GM19328 (cell line): ENCODE data around the gene GULP1.
"Not testable (repeated sequence)": the region's sequence is repeated elsewhere in the genome, so short reads cannot be mapped to it uniquely, and the experiment has no call there.

ENCODE experiments used
- ATAC-seq: cut with Tn5 transposase; IDR thresholded peaks from one replicate; pipeline ENCODE4 v1.9.1; 2021; ENCODE audit warnings: mild to moderate bottlenecking, moderate library complexity; ENCODE audit not compliant: unreplicated experiment

GULP1 gene

GRCh38 chr2:188588235-188588634 is 296.6 kb downstream of the GULP1 start:
- ATAC-seq: no peak

GRCh38 chr2:188596054-188596453 is 304.4 kb downstream of the GULP1 start:
- no peak for ATAC-seq

- ATAC-seq: no peak
Measured at GRCh38 chr2:188598551-188598950, 306.9 kb downstream of the GULP1 start.

GRCh38 chr2:188599140-188599539 is 307.5 kb downstream of the GULP1 start:
- ATAC-seq: no peak

DNA sequence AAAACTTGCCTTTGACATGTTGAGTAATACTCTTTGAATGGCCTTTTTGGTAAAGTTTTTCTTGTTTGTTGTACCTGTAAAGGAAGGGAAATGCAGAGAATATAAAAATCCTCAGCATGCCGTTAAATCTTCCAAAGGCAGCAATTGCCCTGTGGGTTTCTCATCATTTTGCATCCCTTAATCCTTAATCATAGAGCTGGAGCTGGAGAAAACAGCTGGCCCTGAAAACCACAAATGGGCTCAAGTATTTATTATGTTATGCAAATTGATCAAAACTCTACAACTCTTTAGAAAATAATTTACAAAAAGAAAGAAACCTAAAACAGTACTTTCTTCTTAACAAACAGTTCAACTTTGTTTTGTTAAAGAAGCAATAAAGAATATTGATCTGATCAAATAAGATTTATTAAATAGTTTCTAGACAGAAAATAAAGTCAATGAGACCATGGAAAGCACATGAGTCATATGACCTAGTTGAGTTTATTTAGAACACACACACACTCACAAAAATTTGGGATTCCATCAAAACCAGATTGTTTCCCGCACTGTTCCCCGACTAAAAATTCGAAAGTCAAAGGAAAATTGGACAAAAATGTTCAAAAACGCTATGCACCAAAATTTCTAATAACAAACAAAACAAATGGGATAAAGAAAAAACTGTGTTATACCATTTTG is 309.0 kb downstream of the GULP1 start:
- ATAC-seq: no peak

DNA sequence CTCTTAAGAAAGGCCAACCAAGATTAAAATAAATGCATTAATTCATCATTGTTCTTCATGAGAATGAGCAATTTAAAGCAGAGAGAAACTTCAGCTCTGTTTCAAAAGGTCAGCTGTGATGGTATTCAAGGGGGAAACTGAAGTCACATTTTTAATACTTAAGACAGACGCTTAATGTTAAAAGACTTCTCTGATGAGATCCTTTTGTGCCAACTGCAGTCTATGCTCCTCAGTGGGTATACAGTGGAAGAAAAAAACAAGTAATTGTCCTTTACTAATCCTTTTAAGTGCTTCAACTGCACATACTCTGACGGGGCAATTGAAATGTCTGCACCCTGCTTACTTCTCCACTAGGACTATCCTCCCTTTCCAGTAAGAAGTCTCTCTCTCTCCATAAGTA is 309.7 kb downstream of the GULP1 start:
- ATAC-seq: no peak

- ATAC-seq: no peak
Measured at GRCh38 chr2:188601927-188602326, 310.3 kb downstream of the GULP1 start.

DNA sequence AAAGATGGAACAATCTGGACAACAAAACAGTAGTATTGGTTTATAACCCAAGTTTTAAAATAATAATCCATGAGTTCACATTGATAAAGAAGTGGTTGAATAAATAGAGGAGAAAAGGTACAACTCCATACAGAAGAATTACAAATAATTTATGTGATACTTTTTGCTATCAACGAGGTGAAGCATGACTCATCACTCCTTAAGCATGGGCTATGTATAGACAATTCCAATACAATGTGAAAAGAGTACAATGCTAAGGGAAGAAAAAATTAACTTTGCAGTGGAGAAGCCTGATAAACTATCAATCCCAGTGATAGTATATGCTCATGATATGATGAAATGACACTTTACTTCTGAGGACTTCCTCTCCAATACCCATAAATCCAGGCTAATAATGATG is 312.9 kb downstream of the GULP1 start:
- ATAC-seq: no peak

GRCh38 chr2:188605609-188606584 is 314.2 kb downstream of the GULP1 start:
- not testable (repeated sequence) for ATAC-seq

DNA sequence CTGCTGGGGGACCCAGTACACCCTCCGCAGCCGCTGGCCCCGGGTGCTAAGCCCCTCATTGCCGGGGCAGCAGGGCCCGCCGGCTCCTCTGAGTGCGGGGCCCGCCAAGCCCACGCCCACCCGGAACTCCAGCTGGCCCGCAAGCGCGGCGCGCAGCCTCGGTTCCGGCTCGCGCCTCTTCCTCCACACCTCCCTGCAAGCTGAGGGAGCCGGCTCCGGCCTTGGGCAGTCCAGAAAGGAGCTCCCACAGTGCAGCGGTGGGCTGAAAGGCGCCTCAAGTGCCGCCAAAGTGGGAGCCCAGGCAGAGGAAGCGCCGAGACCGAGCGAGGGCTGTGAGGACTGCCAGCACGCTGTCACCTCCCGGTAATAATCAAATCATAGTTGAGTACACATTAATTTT is 314.9 kb downstream of the GULP1 start:
- not testable (repeated sequence) for ATAC-seq

- ATAC-seq: no peak
Measured at GRCh38 chr2:188607501-188607900, 315.8 kb downstream of the GULP1 start.

GRCh38 chr2:188609321-188610049 is 317.8 kb downstream of the GULP1 start:
- no peak for ATAC-seq

DNA sequence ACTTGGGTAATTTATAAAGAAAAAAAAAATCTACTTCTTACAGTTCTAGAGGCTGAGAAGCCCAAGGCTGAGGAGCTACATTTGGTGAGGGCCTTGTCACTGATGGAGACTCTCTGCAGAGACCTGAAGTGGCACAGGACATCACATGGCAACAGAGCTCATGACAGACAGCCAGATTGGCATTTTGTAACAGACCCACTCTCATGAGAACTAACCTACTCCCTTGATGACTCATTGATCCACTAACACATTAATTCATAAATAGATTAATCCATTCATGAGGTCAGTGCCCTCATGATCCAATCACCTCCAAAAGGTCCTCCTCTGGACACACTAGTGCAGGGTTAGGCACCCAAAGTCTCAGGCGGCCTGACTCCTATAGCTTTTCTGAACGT is 318.4 kb downstream of the GULP1 start:
- ATAC-seq: no peak

GRCh38 chr2:188610827-188611226 is 319.2 kb downstream of the GULP1 start:
- no peak for ATAC-seq

DNA sequence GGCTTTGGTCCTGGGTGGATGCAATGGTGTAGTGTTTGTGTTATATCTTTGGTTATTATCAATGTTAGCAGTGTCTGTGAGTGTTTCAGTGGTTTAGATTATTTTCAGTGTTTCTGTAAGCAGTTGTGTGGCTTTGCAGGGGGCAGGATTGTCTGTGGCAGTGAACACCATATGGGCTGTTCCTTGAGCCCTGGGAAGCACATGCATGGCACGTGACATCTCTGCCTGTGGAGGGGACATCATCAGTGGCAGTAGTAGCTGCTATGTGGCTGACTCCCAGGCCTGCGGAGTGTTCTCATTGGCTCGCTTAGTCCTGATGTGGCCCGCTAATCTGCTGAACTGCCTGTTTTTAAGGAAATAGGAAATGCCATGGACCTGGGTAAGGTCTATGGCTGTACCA is 327.5 kb downstream of the GULP1 start:
- ATAC-seq: no peak

- ATAC-seq: no peak
Measured at GRCh38 chr2:188620916-188621315, 329.2 kb downstream of the GULP1 start.

DNA sequence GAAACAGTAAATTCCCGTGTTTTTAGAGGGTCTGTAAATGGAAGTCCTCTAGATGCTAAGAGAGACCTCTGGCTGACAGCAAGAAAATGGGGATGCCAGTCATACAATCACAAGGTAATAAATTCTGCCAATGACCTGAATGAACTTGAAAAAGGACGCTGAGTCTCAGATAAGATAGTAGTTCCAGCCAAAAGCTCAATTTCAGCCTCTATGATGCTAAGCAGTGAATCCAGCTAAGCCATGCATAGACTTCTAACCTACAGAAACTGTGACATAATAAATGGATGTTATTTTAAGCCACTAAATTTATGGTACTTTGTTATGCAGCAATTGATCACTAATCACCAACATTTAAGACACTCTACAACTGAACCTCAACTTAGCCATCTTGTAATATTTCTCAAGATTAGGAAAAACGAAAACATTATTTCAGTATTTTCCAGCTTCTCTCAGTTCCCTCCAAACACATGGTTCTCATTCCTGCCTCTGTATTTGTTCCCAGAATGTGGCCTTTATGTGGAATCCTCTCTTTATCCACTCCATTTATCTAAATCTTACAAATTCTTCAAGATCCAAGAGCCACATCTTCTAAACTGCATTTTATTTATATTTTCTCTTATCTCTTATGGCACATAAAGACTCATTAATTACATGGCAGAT is 331.1 kb downstream of the GULP1 start:
- ATAC-seq: no peak

DNA sequence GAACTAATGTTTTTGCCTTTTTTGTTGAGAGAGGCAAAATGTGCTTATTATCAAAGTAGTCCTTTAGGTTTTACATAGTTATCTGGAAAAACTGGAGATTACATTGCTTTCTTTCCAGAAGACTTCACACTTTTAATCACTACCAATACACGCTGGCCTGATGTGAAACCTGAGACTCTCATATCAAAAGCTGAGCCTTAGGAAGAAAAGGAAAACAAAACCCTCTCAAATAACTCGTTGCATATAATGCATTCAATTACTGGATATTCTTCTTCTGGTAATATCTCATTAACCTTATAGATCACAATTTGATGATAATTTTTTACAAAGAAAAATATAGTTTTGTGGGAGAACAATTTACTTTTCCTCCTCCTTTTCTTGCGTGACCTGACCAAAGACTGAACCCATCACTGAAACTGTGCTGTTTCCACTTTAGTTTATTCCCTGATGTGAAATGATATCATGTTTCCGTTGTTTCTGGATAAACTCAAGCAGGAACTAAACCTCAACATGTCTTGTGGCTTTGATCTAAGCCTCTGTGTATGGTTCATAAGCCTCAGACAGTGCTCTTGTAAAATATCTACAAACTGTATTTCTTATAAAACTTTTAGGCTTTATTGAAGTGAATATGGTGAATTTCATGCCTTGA is 332.4 kb downstream of the GULP1 start:
- no peak for ATAC-seq

- ATAC-seq: no peak
Measured at GRCh38 chr2:188627471-188627870, 335.8 kb downstream of the GULP1 start.

DNA sequence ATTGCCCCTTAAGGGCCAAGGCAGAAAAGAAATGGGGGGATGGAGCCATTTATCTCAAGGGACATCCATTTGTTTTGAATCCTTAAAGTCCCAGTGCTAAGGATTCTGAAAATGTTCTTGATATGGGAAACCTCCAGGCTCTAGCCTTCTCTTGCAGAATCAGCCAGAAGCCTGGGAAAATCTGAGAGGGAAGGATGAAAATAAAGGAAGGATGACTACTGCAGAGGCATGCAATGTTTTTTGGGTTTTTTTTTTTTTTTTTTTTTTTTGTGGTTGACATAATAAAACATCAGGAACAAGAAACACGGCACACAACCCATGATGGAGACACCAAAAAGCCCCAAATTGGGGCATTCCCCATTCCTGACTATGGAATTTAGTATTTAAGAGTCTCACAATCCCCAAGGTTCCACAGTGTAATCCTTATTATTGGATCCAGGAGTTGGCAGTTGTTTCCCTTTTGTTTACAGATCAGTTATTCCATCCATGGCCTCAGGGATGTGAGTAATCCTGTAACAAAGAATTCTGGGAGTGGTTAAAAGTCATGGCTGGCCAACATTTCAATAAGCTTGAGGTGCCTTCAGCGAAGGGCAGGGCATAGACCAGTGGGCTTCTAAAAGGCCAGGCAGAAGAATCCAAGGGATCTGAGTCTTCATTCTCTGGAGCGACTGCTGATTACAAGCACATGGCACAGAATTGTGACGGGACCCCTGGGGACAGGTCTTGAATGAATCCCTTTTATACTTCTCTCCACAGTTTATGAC is 337.5 kb downstream of the GULP1 start:
- no peak for ATAC-seq
